ENCODE measurements around the gene NDUFB7.
"Not testable (repeated sequence)": the region's sequence is repeated elsewhere in the genome, so short reads cannot be mapped to it uniquely, and the experiment has no call there.

GRCh38 chr19:14584372-14584771 lies 12.5 kb upstream of the NDUFB7 start:
- not testable (repeated sequence) for TF ChIP-seq CTCF (conservative IDR thresholded peaks at IDR 0.05; ENCODE audit: low read length); EZH2phosphoT487 (IDR thresholded peaks at IDR 0.05; ENCODE audit: borderline replicate concordance, low read depth, low read length)
